ENCODE data around the gene LINS1.
"Not testable (repeated sequence)": the region's sequence is repeated elsewhere in the genome, so short reads cannot be mapped to it uniquely, and the experiment has no call there.

Gene LINS1

DNA sequence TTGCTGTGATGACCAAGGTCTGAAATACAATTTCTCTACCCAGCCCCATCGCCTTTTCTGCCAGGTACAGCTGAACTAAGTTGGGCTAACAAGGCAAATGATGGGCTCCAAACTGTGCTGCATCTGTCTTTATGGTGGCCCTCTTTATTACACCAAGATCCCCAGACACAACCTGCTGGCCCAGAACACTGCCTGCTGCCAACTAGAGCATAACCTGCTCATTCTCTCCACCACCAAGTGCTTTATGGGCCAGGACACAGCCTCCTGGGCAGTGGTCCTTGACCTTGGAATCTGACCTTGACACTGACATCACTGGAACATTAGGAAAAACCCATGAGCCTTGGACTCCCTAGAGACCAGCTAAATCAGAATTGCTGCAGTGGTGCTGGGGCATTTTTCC is 3.3 kb downstream of the LINS1 start:
- no peak for DNase-seq

DNA sequence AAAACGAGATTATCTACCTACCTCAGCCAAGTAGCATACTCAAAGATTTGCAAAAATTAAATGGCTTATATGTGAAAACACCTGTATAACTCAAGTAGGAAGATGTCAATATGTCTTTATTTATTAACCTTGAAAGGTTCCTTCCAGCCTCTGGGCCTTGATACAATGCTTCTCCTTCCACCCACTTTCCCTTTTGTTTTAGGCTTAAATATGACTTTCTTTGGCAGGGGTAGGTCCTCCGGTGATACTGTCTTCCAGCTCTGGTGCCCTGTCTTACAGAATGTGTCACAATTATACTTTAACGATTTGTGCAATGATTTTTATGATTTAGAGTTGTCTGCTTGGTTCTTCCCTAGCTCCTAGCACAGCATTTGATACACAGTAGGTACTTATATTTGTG is 4.1 kb downstream of the LINS1 start:
- no peak for DNase-seq

DNA sequence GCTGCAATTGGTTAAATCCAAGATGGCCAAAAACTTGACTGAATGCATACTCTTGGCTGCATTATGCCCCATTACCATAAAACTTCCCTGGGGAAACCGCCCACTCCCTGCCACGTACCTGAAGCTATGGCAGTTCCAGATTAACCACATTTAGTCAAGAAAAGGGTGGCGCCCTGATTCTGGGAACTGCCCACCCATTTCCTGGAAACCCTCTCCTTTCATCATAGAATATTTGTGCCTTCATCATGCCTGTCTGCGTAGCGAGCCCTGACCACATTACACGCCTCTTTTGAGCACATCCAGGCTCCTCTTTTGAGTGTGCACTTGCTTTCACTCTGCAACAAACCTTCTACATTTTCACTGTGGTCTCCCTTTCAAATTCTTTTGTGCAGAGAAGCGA is 5.2 kb downstream of the LINS1 start:
- no peak for DNase-seq

- DNase-seq: no peak
Measured at GRCh38 chr15:100595964-100596363, 6.0 kb downstream of the LINS1 start.

GRCh38 chr15:100593431-100593830 is 8.6 kb downstream of the LINS1 start:
- DNase-seq: no peak

- no peak for DNase-seq
Measured at GRCh38 chr15:100592898-100593297, 9.1 kb downstream of the LINS1 start.

DNA sequence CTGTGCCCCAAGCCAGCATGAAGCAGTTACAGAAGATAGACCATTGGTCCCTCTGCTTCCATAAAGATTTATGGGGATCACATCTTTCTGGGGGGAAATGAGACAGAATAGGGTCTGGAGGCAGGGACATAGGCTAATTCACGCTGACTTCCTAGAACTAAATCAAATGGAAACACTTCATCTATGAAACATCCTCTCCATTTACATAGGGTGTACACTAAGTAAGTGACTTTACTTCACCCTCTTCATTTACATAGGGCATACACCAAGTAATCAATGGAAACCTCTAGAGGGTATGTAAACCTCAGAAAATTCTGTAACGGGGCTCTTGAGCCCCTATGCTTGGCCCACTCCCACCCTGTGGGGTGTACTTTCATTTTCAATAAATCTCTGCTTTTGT is 10.1 kb downstream of the LINS1 start:
- no peak for DNase-seq

GRCh38 chr15:100591163-100591562 is 10.8 kb downstream of the LINS1 start:
- DNase-seq: not testable (repeated sequence)

- peak in 2 of 3 experiments; percentile 22 to 45 for DNase-seq
Measured at GRCh38 chr15:100588638-100589242, 13.2 kb downstream of the LINS1 start.

DNA sequence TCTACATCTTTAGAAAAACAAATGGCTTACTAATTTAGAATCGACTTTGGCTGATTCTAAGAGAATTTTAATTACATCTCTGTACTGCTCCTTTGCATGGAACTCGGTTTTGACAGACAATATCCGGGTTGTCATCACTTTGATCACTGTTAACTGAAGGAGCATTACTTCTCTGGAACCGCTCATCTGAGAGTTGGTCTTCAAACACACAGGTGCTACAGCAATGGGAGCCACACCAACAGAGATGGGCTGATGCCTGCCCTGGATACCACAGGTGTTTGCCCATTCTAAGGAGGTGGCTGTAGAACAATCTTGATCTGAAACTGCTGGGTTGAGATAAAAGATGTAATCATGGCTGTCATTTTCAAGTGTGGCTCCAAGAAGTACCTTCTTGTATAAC is 21.6 kb downstream of the LINS1 start:
- DNase-seq: no peak

DNA sequence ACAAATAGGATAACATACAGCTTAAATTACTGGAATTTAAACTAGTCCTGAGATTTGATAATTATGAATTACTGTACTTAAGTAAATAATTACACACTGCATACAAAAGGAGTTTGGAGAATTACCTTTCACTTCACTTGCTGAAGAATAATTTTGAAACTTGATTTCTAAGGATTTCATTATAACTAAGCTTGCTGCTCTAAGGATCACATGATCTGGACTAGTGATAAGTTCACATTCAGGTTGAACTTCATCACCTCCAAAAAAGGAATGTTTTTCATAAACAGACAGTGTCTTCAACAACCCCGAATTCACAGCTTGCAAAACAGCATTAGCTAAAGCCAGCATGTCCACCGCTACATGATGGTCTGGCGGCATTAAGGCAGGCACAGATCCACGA is 28.5 kb downstream of the LINS1 start:
- DNase-seq: no peak

DNA sequence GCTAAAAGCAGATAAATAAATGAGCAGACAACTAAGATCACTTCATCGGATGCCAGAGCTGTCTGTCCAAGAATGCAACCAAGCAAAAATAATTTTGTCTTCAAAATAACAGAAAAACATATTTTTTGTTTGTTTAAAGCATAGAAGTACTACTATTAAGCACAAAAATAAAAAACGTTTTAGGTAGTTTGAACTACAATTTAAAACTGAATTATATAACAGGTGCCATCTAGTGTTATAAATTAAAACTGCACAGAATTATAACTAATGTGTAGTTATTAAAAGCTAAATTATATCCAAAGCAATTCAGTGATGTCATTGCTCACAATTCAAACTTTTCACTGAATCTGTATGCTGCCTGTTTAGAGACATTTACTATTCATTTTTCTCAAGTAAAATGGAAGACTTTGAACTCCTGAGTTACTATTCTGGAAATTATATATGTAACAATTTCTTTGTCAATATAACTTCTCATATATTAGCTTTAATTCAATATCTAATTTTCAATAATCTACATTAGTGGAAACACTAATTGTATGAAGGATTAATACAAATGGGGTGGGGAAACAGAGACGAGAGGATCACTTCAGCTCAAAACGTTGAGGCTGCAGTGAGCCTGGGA is 29.5 kb downstream of the LINS1 start:
- peak in 1 of 3 experiments; percentile 39 for DNase-seq

GRCh38 chr15:100571592-100572167 is 30.3 kb downstream of the LINS1 start:
- DNase-seq: no peak

DNA sequence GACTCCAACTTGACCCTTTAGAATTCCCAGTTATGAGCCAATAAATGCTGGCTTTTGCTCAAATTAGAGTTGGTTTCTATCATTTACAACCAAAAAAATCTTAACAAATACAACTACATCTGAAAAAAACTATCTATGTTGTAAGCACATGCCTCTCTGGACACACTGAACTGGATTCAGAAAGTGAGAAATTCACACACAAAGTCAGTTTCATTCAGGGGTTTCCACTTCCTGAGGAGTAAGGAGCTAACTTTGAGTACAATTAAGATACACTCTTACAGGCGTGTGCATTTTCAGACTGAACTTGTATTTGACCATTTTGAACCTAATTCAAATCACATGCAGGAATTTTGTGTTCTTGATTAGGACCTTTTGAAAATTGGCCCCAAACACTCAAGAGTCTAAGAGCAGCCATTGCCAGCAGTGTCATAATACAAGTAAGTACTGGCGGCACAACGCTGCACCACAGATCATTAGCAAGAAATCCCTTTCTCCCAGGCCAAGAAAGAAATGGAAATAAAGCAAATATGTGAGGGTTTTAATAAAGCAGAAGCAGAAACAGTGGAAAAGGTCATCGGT is 31.2 kb downstream of the LINS1 start:
- DNase-seq: no peak

DNA sequence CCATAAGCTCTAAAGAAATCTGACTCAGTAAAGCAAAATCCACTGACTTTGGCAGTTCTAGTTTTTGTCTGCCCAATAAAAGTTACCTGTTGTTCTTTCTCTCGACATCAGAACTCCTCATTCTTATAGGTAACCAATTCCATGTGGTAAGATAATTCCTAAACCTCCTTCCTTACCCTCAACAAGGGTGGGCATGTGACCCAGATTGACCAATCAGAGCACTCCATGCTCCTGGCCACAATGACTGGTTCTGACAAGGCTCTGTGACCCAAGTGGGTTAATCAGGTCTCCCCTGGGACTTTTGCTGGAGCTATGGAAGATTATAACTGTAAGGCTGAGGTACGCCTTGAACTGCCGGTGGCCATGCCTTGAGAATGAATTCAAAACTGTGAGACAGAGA is 31.7 kb downstream of the LINS1 start:
- no peak for DNase-seq

DNA sequence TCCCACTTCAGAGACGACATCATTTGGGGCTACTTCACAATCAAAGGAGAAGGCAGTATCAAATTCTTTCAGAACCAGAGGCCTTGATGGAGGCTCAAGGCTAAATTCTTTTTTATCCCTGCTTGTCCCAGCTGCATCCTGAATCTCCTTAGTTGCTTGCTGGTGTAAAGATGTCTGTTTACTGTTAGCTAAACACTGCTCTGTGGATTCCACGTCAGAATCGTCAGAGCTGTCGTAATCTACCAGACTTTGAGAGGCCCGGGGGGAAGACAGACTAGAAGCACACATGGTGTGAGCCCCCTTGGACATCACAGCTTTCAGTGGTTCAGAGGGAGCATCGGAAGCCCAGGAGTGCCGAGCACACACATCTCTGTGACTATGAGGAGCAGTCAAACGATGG is 32.6 kb downstream of the LINS1 start:
- DNase-seq: no peak

DNA sequence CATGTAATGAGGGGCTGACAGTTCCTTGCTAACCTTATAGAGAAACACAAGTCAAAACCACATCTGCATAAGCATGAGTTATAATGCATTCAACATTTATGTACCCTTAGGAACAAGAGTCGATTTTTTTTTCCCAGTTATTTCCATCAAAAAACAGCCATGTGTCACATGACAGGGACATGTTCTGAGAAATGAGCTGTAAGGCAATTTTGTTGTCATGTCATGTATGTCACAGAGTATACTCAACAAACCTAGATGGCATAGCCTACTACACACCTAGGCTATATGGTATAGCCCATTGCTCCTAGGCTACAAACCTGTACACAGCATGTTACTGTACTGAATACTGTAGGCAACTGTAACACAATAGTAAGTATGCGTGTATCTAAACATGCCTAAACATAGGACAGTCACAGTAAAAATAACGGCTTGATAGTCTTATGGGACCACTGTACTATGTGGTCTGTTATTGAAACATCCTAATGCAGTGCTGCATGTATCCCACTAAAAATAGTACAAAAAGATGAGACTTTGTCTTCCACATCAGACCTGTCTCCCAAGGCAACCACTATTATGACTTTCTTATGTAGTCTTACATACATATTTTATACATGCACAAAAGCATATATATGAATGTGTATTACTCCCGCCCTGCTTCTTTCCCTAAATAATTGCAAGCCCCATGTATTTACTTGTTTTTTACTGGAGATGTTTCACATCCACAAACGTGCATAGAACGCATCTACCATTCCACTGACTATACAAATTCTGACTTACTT is 34.9 kb downstream of the LINS1 start:
- DNase-seq: no peak

GRCh38 chr15:100565591-100565990 is 36.4 kb downstream of the LINS1 start:
- no peak for DNase-seq

- DNase-seq: no peak
Measured at GRCh38 chr15:100560323-100560722, 41.7 kb downstream of the LINS1 start.

GRCh38 chr15:100559330-100559729 is 42.7 kb downstream of the LINS1 start:
- DNase-seq: no peak

- no peak for DNase-seq
Measured at GRCh38 chr15:100558771-100559254, 43.2 kb downstream of the LINS1 start.

GRCh38 chr15:100553468-100553867 is 48.5 kb downstream of the LINS1 start:
- no peak for DNase-seq

GRCh38 chr15:100547961-100548360 is 54.0 kb downstream of the LINS1 start:
- DNase-seq: no peak

All from NCI-H1417 (cell line).